Thyroid gland (tissue), 4 donors: ENCODE results near the gene HEBP1.

Experiments used
- CTCF ChIP-seq, 6 experiments: fragments of 200-600 bp in 3 of 6; fragments of 450-650 bp in 3 of 6; sonication (generic) in 3 of 6; IDR thresholded peaks; one replicate each; pipeline ENCODE4 v1.5.1; 2016 to 2019; ENCODE audit warnings: antibody characterized with exemption in 6 of 6, mild to moderate bottlenecking in 2 of 6, inconsistent platforms in 1 of 6, moderate library complexity in 1 of 6
- POLR2A ChIP-seq, 2 donors: fragments of 450-650 bp; IDR thresholded peaks; one replicate each; pipeline ENCODE4 v1.6.1; 2017; ENCODE audit warnings: antibody characterized with exemption in 2 of 2, mild to moderate bottlenecking in 2 of 2, moderate library complexity in 1 of 2

GRCh38 chr12:13023811-13024530, 23.9 kb upstream of the HEBP1 start:
- TF ChIP-seq CTCF (IDR thresholded peaks at IDR 0.05) (peak; percentile 10 to 62 (median 46)), POLR2A (IDR thresholded peaks at IDR 0.05) (no peak)
